ENCODE measurements around the gene TMPRSS4. TPM values are rescaled to one million over a fixed set of nuclear protein-coding genes. Genes with fewer than 3 reads are reported as not detected.

The TMPRSS4 gene
- total RNA-seq, 1 donor from 2014 or later, result not detected

GRCh38 chr11:118105657-118106305 is 28.9 kb downstream of the TMPRSS4 start:
- no peaks in the 10 kb centered on the region for H3K36me3 Mint-ChIP-seq (ENCODE audit: low read depth, unreplicated experiment)
- peaks cover 5% of the 10 kb centered on the region for H3K4me1 Mint-ChIP-seq (ENCODE audit: unreplicated experiment)
- H3K27ac Mint-ChIP-seq (ENCODE audit: unreplicated experiment), result no peak overlapping the region
- peaks cover 7% of the 10 kb centered on the region for H3K27me3 Mint-ChIP-seq (ENCODE audit: unreplicated experiment)
- DNase-seq (ENCODE audit: low spot score), result no peak
- no peak overlapping the region for H3K4me3 Mint-ChIP-seq (ENCODE audit: unreplicated experiment)
- no peaks in the 10 kb centered on the region for H3K9me3 Mint-ChIP-seq (ENCODE audit: unreplicated experiment)
- TF ChIP-seq CTCF (IDR thresholded peaks at IDR 0.05; ENCODE audit: unreplicated experiment), result no peak

- no peak for DNase-seq (ENCODE audit: low spot score)
- Mint-ChIP-seq H3K27ac (ENCODE audit: unreplicated experiment) (no peak overlapping the region), H3K4me1 (ENCODE audit: unreplicated experiment) (peaks cover 5% of the 10 kb centered on the region), H3K9me3 (ENCODE audit: unreplicated experiment) (no peaks in the 10 kb centered on the region), H3K4me3 (ENCODE audit: unreplicated experiment) (no peak overlapping the region), H3K27me3 (ENCODE audit: unreplicated experiment) (peaks cover 7% of the 10 kb centered on the region), H3K36me3 (ENCODE audit: low read depth, unreplicated experiment) (no peaks in the 10 kb centered on the region)
- TF ChIP-seq CTCF (IDR thresholded peaks at IDR 0.05; ENCODE audit: unreplicated experiment), result no peak
These were observed 30.0 kb downstream of the TMPRSS4 start for GRCh38 chr11:118106789-118107335.

- no peak for TF ChIP-seq CTCF (IDR thresholded peaks at IDR 0.05; ENCODE audit: unreplicated experiment)
- H3K4me3 Mint-ChIP-seq (ENCODE audit: unreplicated experiment), result no peak overlapping the region
- H3K27ac Mint-ChIP-seq (ENCODE audit: unreplicated experiment), result no peak overlapping the region
- no peaks in the 10 kb centered on the region for H3K36me3 Mint-ChIP-seq (ENCODE audit: low read depth, unreplicated experiment)
- H3K9me3 Mint-ChIP-seq (ENCODE audit: unreplicated experiment), result no peaks in the 10 kb centered on the region
- H3K27me3 Mint-ChIP-seq (ENCODE audit: unreplicated experiment), result peaks cover 7% of the 10 kb centered on the region
- no peak for DNase-seq (ENCODE audit: low spot score)
- no peaks in the 10 kb centered on the region for H3K4me1 Mint-ChIP-seq (ENCODE audit: unreplicated experiment)
These were observed 31.6 kb downstream of the TMPRSS4 start for GRCh38 chr11:118108513-118108912.

- no peaks in the 10 kb centered on the region for H3K9me3 Mint-ChIP-seq (ENCODE audit: unreplicated experiment)
- H3K4me1 Mint-ChIP-seq (ENCODE audit: unreplicated experiment), result no peaks in the 10 kb centered on the region
- H3K36me3 Mint-ChIP-seq (ENCODE audit: low read depth, unreplicated experiment), result no peaks in the 10 kb centered on the region
- no peak for DNase-seq (ENCODE audit: low spot score)
- peaks cover 8% of the 10 kb centered on the region for H3K27me3 Mint-ChIP-seq (ENCODE audit: unreplicated experiment)
- no peak for TF ChIP-seq CTCF (IDR thresholded peaks at IDR 0.05; ENCODE audit: unreplicated experiment)
- H3K27ac Mint-ChIP-seq (ENCODE audit: unreplicated experiment), result no peak overlapping the region
- no peak overlapping the region for H3K4me3 Mint-ChIP-seq (ENCODE audit: unreplicated experiment)
These were observed 32.4 kb downstream of the TMPRSS4 start for GRCh38 chr11:118109231-118109630.

- Mint-ChIP-seq H3K27ac (ENCODE audit: unreplicated experiment) (no peak overlapping the region), H3K27me3 (ENCODE audit: unreplicated experiment) (peaks cover 14% of the 10 kb centered on the region), H3K4me3 (ENCODE audit: unreplicated experiment) (no peak overlapping the region), H3K4me1 (ENCODE audit: unreplicated experiment) (no peaks in the 10 kb centered on the region), H3K36me3 (ENCODE audit: low read depth, unreplicated experiment) (no peaks in the 10 kb centered on the region), H3K9me3 (ENCODE audit: unreplicated experiment) (no peaks in the 10 kb centered on the region)
- TF ChIP-seq CTCF (IDR thresholded peaks at IDR 0.05; ENCODE audit: unreplicated experiment), result no peak
- no peak for DNase-seq (ENCODE audit: low spot score)
These were observed 34.3 kb downstream of the TMPRSS4 start for GRCh38 chr11:118111019-118111743.

Data from endothelial cell (in vitro differentiated cells).